Stimulated activated CD4-positive, alpha-beta T cell treated with anti-CD3 and anti-CD28 coated beads, TNF-alpha, amount 100 ng/mL, for 24 hours (primary cell): ENCODE data around the gene RASA3.
"Not testable (repeated sequence)": the region's sequence is repeated elsewhere in the genome, so short reads cannot be mapped to it uniquely, and the experiment has no call there.

ENCODE experiments used
- DNase-seq, 3 experiments: peaks; one replicate each; pipeline ENCODE4 v3.0.0-alpha.2; 2020; ENCODE audit warnings: low read depth in 3 of 3

RASA3 gene

GRCh38 chr13:114142640-114143490 lies 10.4 kb upstream of the RASA3 start:
- DNase-seq = no peak

GRCh38 chr13:114142137-114142550 lies 9.7 kb upstream of the RASA3 start:
- DNase-seq = no peak

GRCh38 chr13:114141261-114141996 lies 9.0 kb upstream of the RASA3 start:
- DNase-seq = no peak

DNA sequence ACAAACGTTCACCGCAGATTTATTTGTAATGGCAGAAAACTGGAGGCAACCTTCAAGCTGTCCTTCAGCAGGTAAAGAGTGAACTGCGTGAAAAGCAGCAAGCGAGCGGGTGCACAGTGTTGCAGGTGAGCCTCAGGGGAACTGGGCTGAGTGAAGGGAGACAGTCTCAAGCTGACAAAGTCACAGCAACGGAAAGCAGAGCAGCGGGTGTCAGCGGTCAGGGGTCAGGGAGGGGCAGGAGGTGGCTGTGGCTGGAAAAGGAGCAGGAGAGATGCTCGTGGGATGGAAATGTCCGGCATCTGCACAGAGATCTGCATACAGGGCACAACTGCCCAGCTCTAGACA lies 8.5 kb upstream of the RASA3 start:
- DNase-seq = no peak

- no peak for DNase-seq
Measured at GRCh38 chr13:114140131-114140905, 7.9 kb upstream of the RASA3 start.

DNA sequence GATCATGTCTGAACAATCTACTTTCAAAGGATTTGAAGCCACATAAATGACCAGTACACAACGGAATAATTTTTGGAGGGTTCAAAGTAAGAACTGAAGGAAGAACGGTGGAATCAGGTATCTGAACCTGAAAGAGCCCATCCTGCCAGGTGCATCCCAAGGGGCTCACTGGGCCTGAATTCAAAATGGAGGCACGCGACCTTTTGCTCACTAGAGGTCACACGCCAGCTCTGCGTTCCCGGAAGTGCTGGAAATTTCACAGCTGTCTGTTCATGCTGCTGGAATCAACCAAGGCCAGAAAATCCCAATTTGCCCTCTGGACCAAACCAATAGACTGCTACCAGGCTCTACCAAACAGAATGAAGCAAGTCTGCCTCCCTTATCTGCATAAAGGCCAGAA lies 4.2 kb upstream of the RASA3 start:
- no peak for DNase-seq

DNA sequence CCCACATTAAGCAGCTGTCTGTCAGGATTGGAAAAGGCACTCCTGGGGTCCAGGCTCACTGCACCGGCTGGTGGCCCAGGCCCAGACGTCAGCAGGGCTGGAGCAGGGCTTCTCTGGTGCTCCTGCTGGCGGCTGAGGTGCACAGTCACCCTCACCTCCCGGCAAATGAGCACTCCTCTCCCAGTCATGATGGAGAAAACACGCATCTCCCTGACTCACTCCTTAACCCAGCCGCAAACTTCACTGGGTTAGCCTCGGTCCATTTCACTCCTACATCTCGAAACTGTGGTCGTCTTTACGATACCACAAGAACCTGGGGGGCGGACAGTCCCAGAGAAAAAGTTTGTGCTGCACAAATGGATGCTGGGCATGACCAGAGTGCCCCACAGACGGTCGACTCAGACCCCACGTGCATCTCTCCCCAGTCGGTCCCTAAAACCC lies 3.3 kb upstream of the RASA3 start:
- DNase-seq = no peak

- DNase-seq = no peak
Measured at GRCh38 chr13:114134944-114135610, 2.7 kb upstream of the RASA3 start.

DNA sequence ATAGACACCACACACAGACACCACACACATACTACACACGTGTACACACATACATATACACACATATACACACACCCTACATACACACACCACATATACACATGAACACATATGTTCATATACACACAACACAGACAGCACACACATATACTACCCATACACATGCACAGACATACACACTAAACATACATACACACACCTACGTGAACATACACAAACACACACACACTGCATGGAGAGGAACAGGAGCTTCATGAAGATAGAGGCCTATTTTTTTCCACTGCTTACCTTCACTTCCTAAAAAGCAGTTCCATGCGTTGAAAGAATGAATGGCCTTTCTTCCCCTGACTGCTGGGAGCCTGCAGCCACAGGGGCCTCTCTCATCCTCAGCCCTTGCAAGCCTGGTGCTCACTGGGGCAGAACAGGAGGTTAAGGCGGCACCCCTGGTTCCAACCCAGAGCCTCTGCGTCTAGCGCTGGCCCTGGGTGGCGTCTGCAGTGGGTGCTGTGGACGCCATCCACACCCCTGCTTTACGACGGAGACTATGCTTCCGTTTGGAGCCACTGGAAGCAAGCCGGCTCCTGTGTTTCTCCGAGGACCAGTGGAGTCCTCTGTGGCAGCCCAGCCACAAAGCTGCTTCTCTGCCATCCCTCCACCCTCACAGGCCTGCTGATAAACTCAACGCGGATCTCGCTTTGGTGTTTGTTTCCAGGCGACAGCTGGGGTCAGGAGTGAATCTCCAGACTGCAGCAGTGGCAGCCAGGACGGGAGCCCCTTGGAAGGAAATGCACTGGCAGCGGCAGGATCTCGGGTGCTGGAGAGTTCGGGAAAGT lies 1.9 kb upstream of the RASA3 start:
- no peak for DNase-seq

GRCh38 chr13:114133552-114133951 lies 1.1 kb upstream of the RASA3 start:
- not testable (repeated sequence) for DNase-seq

DNA sequence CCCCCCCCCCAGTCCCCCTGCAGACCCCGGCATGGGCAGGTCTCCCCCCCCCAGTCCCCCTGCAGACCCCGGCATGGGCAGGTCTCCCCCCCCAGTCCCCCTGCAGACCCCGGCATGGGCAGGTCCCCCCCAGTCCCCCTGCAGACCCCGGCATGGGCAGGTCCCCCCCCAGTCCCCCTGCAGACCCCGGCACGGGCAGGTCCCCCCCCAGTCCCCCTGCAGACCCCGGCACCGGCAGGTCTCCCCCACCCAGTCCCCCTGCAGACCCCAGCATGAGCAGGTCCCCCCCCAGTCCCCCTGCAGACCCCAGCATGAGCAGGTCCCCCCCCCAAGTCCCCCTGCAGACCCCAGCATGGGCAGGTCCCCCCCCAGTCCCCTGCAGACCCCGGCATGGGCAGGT lies 703 bp upstream of the RASA3 start:
- not testable (repeated sequence) for DNase-seq

GRCh38 chr13:114131583-114132418 lies 622 bp downstream of the RASA3 start:
- DNase-seq = no peak

- no peak for DNase-seq
Measured at GRCh38 chr13:114130837-114131582, 1.4 kb downstream of the RASA3 start.

GRCh38 chr13:114130131-114130836 lies 2.1 kb downstream of the RASA3 start:
- DNase-seq = no peak

GRCh38 chr13:114129649-114130062 lies 2.8 kb downstream of the RASA3 start:
- DNase-seq = no peak

GRCh38 chr13:114128624-114129522 lies 3.5 kb downstream of the RASA3 start:
- DNase-seq = peak; percentile 83 to 90 (median 89)

GRCh38 chr13:114128348-114128623 lies 4.1 kb downstream of the RASA3 start:
- DNase-seq = no peak
